Pulmonary artery endothelial cell (primary cell): ENCODE measurements around the gene RAD51C. TPM values are rescaled to one million over a fixed set of nuclear protein-coding genes. Genes with fewer than 3 reads are reported as not detected.
"Not testable (repeated sequence)": the region's sequence is repeated elsewhere in the genome, so short reads cannot be mapped to it uniquely, and the experiment has no call there.

Experiments
- DNase-seq: peaks from one replicate; pipeline ENCODE4 v3.0.0-alpha.2; 2011; ENCODE audit warnings: low read depth, low spot score
- total RNA-seq: library from RNA; depleted of rRNA; stranded (reverse); fragments of >200 nt; gene quantifications from 2 replicates; pipeline ENCODE4 v1.2.3, GENCODE V29; 2014

RAD51C gene
- total RNA-seq, 1 donor from 2014 or later = 24.7 TPM

DNA sequence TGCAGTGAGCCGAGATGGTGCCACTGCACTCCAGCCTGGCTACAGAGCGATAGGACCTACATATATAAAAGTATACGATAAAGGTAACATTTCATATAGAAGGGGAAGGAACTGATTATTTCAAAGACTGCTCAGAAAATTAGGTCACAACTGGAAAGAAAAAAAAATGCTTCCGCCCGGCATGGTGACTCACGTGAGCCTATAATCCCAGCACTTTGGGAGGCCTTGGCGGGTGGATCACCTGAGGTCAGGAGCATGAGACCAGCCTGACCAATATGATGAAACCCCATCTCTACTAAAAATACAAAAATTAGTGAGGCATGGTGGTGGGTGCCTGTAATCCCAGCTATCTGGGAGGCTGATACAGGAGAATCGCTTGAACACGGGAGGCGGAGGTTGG, 8.4 kb upstream of the RAD51C start:
- no peak for DNase-seq

DNA sequence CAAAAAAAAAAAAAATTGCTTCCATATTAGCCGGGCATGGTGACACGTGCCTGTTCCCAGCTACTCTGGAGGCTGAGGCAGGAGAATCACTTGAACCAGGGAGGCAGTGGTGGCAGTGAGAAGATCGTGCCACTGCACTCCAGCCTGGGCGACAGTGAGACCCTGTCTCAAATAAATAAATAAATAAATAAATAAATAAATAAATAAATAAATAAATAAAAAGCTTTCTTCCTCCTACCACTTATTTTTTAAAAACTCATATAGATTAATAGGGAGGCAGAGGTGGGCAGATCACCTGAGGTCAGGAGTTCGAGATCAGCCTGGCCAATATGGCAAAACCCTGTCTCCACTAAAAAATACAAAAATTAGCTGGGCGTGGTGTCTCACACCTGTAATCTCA, 7.9 kb upstream of the RAD51C start:
- not testable (repeated sequence) for DNase-seq

DNA sequence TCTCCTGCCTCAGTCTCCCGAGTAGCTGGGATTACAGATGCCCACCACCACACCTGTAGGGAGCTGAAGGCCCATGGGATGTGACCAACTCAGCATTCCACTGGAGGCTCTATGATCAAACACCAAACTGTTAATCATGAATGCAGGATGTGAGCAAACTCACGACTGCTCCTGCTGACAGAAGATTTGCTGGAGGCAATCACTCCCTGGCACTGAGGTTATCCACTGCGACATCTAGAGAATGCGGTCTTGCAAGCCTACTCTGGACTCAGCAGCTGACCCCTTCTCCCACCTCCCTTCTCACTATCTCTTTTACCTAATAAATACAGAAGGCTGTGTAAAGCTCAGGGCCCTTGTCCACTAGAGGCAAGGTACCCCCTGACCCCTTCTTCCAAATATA, 5.4 kb upstream of the RAD51C start:
- no peak for DNase-seq

DNA sequence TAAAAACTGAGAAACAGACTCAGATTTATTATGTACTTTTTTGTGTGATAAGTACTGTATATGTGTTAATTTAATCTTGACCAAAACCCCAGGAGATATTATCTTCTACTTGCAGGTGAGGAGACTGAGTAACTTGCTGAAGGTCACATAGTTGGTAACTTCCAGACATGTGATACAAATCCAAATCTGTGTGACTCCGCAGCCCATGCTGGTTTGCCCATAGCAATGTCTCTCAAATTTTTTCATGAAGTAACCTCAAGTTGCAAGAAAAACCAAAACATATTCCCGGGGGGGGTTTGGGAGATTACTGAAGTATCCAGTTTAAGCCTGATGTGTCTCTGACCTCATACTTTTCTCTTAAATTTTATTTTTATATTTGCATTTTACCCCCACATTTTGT, 3.9 kb upstream of the RAD51C start:
- no peak for DNase-seq

DNA sequence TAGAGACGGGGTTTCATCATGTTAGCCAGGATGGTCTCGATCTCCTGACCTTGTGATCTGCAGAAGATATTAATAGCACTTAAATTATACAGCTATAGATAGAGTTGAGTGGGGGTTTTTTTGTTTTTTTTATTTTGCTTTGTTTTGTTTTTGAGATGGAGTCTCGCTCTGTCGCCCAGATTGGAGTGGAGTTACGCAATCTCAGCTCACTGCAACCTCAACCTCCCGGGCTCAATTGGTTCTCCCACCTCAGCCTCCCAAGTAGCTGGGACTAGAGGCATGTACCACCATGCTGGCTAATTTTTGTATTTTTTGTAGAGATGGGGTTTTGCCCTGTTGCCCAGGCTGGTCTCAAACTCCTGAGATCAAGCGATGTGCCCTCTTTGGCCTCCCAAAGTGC, 2.4 kb upstream of the RAD51C start:
- not testable (repeated sequence) for DNase-seq

DNA sequence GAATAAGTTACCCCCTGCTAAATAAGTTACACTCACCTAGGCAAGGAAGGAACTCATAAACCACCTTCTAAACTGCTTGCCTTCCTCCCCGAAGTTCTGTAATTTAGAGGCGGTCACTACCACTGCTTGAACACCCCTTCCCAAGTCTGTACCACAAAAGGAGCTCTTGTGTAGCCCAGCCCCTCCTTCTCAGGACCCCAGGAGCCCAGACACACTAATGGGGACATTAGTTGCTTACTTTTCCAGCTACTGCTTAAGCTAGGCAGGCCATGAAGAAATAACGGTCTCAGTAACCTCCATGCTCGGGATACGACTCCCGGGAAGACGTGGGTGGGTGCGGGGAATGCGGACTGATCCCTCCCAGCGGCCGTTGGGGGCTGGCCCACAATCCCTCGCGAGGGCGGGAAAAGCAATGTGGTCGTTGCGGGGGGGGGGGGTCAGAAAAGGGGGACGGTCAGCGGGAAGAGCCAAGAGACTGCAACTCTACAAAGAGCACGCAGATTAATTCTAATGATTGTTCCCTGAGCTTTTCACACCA, 632 bp upstream of the RAD51C start, which contains the start of gene TEX14:
TEX14 (minus strand) TSS at position 345 of the 538 bp plus-strand sequence. CDS start 40,044 bp downstream, outside the sequence.
- no peak for DNase-seq

DNA sequence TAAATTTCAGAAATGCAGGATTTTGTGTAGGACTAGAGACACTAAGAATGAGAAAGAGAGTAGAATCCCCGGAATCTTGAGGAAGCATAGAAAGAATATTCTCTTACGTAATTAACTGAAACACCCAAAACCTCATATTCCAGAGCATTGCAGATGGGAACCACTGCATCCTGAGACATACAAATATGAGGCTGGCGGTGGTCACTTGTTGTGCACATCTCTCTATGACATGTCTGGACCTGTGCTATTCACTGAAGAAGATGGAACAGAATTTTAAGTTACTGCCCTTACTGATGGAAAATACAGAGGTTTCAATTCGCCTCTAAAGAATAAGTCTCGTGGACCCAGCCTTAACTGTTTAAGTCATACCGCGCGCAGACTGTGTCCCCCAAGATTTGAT, 806 bp downstream of the RAD51C start:
- no peak for DNase-seq

DNA sequence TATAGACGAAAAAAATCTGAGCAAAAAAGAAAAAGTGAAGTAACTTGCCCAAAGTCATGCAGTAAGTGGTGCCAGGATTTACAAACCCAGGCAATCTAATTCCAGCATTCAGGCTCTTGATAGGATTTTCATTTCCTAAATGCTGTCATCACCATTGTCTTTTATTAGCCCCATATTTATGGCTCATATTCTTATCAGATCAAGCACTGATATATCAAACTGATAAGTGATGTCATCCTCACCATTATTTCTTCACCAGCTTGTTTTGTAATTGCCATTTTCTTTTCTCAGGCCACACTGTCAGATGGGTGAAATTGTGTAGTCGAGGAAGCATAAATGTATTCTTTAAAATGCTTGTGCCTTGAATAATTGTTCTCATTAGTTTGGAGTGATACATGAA, 1.3 kb downstream of the RAD51C start:
- no peak for DNase-seq

DNA sequence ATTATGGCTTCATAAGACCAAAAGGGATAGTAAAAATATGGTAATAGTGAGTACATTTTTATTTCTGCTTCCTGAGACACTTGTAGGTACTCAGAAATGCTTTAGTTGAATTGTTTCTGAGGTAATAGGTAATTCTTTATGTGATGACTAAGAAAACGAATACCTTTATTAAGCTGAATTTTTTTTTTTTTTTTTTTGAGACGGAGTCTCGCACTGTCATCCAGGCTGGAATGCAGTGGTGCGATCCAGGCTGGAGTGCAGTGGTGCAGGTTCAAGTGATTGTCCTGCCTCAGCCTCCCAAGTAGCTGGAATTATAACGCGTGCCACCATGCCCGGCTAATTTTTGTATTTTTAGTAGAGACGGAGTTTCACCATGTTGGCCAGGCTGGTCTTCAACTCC, 1.9 kb downstream of the RAD51C start:
- no peak for DNase-seq

DNA sequence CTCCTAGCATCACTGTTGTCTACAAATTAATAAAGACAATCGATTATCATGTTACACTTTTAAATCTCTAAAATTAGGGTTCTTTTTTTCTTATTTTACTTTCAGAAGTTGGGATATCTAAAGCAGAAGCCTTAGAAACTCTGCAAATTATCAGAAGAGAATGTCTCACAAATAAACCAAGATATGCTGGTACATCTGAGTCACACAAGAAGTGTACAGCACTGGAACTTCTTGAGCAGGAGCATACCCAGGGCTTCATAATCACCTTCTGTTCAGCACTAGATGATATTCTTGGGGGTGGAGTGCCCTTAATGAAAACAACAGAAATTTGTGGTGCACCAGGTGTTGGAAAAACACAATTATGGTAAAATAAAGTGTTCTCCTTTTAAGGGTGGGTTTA, 2.4 kb downstream of the RAD51C start:
- no peak for DNase-seq

DNA sequence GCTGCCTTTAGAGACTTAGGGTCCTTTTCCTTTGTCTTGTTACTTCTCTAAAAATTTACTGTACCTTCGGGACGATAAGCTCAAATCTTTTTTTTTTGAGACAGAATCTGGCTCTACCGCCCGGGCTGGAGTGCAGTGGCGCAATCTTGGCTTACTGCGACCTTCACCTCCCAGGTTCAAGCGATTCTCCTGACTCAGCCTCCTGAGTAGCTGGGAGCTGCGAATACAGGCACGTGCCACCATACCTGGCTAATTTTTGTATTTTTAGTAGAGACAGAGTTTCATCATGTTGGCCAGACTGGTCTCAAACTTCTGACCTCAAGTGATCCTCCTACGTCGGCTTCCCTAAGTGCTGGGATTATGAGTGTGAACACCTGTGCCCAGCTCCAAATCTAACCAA, 7.4 kb downstream of the RAD51C start:
- DNase-seq = no peak

DNA sequence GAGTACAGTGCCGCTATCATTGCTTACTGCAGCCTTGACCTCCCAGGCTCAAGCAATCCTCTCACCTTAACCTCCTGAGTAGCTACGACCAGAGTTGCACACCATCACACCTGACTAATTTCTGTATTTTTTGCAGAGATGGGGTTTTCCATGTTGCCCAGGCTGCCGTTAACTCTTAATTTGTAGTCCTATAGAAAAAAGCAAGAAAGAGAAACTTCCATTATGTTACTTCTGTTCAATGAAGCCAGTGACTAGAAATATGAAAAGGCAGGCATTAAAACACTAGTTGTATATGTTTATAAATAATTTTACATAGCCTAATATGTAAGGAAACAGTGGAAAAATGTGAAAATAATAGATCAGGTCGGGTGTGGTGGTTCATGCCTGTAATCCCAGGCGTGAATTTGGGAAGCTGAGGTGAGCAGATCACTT, 9.7 kb downstream of the RAD51C start:
- no peak for DNase-seq

DNA sequence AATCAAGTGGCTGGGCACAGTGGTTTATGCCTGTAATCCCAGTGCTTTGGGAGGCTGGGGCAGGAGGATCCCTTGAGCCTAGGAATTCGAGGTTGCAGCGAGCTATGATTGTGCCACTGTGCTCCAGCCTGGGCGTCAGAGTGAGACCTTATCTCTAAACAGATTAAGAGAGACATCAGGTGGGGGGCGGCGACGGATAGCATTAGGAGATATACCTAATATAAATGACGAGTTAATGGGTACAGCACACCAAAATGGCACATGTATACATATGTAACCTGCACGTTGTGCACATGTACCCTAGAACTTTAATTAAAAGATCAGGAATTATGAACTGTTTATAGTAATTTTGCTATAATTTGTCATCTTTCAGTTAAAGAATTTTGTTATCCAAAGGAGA, 10.3 kb downstream of the RAD51C start:
- no peak for DNase-seq

DNA sequence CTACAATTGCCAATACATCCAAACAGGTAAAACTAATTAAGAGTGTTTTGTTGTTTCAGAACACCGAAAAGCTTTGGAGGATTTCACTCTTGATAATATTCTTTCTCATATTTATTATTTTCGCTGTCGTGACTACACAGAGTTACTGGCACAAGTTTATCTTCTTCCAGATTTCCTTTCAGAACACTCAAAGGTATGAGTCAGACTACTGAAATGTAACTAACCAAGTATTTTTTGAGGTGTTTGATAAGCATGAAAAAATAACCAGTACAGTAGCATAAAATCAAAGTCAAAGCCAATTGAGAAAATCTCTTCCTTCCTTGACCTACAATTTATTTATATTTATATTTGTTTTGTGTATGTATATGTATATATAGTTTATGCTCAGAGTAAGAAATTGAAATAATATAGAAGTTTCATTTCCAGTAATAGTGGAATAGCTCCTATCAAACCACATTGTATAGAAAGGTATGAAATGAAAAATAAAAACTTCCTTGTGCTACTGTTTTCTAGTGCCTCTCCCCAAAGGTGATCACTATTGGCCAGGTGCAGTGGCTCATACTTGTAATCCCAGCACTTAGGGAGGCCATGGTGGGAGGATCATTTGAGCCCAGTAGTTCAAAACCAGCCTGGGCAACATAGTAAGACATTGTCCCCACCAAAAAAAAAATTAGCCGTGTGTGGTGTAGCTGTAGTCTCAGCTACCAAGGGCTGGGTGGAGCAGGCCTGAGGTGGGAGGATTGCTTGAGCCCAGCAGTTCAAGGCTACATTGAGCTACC, 10.9 kb downstream of the RAD51C start:
- peak; percentile 65 for DNase-seq

DNA sequence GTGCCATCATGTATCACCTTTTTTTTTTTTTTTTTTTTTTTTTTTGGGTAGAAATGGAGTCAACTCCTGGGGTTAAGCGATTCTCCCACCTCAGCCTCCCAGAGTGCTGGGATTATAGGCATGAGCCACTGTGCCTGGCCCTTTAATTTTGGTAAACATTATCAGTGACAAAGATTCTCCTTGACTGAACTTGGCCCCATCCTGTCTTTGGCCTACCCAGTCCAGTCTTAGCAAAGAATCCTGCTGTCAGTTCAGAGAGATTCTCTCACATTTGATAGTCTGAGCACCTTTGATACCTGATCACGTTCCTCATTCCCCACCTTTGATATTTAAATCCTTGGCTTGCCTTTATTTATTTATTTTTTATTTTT, 11.5 kb downstream of the RAD51C start:
- no peak for DNase-seq

DNA sequence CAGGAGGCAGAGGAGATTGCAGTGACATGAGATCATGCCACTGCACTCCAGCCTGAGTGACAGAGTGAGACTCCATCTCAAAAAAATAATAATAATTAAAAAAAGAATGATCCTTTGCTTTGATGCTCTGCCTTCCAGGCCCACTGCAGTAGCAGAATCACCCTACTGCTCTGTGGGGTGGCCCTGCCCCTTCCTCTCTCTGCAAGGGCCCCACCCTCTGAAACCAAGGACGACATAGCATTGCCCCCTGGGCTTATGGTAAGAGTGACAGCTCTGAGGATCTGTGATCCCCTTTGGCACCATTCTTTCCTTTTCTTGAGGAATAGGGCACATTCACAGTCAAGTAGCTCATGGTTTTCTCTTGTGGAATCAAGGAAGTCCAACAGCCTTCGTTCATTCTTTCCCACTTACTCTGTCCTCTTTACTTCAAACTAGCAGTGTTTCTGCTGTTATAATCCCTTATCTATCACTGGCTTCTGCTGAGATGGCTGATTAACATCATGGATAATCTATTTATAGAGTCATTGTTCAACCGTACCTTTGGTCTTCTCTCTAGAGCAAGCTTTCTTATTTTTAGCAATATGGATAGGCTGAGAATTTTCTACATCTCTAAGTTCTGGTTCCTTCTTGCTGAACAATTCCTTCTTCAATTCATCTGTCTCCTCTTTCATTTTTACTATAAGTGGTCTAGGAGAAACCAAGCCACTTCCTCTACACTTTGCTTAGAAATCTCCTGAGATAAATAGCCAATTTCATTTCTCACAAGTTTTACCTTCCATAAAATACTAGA, 14.1 kb downstream of the RAD51C start:
- DNase-seq = no peak

DNA sequence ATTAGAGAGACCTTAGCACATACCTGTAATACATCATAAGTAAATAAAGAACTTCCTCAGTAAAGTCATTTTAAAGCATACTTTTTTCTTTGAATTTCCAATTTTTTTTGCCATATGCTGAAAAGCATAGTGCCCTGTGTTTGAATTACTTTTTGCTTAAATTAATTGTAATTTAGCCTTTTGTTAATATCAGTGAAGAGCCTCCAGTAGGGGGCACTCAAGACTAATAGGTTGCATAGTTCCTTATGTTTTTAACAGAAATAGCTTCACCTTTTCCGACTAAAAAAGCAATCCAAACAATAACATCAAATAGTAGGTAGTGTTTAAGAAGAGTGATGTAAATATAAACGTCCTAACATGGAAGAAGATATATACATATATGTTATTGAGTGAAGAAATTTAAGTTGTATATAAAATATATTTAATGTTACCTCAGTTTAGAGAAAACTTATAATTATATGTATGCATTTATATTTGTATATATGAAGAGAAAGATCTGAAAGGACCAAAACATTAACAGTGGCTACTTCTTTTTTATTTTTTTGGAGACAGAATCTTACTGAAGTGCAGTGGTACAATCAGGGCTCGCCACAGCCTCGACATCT, 18.6 kb downstream of the RAD51C start:
- no peak for DNase-seq

DNA sequence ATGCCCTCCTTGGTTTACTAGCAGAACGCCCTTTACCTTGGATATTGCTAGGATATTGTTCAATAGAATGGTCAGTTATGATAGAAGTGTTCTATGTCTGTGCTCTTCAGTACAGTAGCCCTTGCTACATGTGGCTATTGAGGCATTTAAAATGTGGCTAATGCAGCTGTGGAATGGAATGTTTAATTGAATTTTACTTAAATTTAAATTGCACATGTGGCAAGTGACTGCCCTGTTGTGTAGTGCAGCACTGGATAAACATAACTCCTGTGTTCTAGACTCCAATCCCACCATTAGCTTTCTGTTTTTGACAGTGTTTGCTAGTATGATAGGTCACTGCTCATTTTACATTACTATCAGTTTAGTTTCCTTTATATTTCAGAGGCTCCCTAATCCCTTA, 29.9 kb downstream of the RAD51C start:
- no peak for DNase-seq

DNA sequence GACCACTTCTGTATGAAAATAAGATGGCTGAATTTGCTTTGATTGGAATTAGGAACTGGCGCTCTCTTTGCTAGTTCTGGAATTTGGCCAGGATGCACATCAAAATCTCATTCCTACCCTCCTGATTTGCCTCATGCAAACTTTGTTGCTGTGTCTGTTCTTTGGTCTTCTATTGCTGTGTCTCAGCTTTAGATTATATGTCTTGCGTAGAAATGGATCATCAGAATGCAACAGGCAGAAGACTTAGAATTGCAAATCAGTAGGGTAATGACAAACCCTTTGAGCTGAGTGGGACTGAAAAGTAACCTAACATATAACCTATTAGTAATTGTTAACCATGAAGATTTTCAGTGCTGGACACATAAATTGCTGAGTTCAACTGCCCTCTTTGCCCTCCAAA, 30.3 kb downstream of the RAD51C start:
- no peak for DNase-seq

DNA sequence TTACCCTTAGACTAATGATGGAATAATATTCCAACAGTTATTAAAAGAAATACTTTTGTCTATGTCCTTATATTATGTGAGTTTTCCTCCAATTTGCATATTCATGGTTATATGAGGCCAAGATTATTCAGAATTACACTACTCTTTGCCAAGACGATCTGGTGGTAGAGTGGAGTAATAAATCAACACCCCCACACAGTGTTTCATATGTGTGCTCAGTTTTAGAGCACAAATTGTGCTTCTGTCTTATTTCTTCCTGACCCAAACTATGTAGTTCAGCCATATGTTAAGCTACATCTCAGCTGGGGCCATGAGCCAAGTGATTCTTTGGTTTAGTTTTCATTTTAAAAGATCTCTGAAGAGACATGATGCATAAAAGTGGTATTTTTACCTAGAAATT, 36.4 kb downstream of the RAD51C start:
- DNase-seq = no peak

DNA sequence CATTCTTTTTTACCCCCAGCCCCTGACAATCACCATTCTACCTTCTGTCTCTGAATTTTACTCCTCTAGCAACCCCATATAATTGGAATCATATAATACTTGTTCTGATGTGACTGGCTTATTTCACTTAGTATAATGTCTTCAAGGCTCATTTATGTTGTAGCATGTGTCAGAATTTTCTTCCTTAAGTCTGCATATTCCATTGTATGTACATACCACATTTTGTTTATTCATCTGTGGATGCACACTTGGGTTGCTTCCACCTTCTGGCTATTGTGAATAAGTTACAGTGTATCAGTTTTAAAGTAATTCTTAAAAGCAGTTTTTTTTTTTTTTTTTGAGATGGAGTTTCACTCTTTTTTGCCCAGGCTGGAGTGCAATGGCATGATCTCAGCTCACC, 38.5 kb downstream of the RAD51C start:
- DNase-seq = no peak

DNA sequence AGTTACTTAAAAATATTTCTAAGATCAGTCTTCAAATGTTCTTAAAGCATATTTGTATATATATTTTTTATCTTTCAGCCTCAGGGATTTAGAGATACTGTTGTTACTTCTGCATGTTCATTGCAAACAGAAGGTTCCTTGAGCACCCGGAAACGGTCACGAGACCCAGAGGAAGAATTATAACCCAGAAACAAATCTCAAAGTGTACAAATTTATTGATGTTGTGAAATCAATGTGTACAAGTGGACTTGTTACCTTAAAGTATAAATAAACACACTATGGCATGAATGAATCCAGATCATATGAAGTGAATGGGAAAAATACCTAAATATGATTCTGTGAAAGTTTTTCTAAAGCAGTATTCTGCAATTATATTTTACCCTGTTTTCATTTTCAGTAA, 41.6 kb downstream of the RAD51C start:
- DNase-seq = no peak
